HL-60 (cell line): ENCODE data around the gene GPR153.
"Not testable (repeated sequence)": the region's sequence is repeated elsewhere in the genome, so short reads cannot be mapped to it uniquely, and the experiment has no call there.

Experiments used
- DNase-seq, 2 experiments: peaks; one replicate each; pipeline ENCODE4 v3.0.0-alpha.2; 2010 to 2020; ENCODE audit warnings: low read depth in 1 of 2, low spot score in 1 of 2
- H3K27ac ChIP-seq: fragments of 250-450 bp; sonication (Bioruptor Pico); replicated peaks from 2 replicates; pipeline ENCODE4 v1.5.1; 2020; ENCODE audit warnings: mild to moderate bottlenecking, moderate library complexity
- H3K27me3 ChIP-seq: fragments of 250-450 bp; sonication (Bioruptor Pico); 2 replicates; pipeline ENCODE4 v1.5.1; 2021; ENCODE audit warnings: mild to moderate bottlenecking, moderate library complexity; ENCODE audit not compliant: insufficient read depth, poor library complexity, severe bottlenecking
- H3K4me3 ChIP-seq: replicated peaks from 2 replicates; pipeline ENCODE4 v1.5.1; 2011; ENCODE audit warnings: mild to moderate bottlenecking, control low read depth, low read length; ENCODE audit not compliant: insufficient read depth
- GABPA ChIP-seq: IDR thresholded peaks from 2 replicates; pipeline ENCODE4 v1.6.1; 2012; ENCODE audit warnings: low read depth
- POLR2AphosphoS5 ChIP-seq: IDR thresholded peaks from 2 replicates; pipeline ENCODE4 v1.6.1; 2012; ENCODE audit warnings: low read depth
- SPI1 ChIP-seq: IDR thresholded peaks from 2 replicates; pipeline ENCODE4 v1.6.1; 2012; ENCODE audit warnings: low read depth, mild to moderate bottlenecking, borderline replicate concordance
- TF ChIP-seq, protein P1 (sequence below): IDR thresholded peaks from one replicate; pipeline ENCODE4 v1.5.1; 2011; ENCODE audit warnings: low read length, control low read depth, inconsistent platforms; ENCODE audit not compliant: insufficient read depth
- TF ChIP-seq, protein P2 (sequence below): IDR thresholded peaks from 2 replicates; pipeline ENCODE4 v1.6.1; 2012; ENCODE audit warnings: low read depth; ENCODE audit not compliant: insufficient replicate concordance

The GPR153 gene

DNA sequence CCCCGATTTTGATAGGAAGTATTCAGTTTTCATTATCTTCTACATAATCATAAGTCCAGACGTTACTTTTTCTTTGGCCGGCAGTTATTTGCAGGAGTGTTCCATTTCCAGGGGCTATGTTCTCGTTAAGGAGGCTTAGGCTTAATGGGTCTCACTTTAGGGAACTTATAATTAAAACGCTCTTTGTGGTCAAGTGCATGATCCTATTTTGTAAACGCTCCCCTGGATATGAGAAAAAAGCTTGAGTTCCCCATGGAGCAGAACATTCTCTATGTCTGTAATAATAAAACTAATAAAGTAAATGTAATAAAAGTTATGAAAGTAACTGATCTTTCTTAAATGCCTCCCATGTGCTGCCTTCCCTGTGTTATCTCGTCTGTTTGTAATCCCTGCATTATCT, 48.7 kb upstream of the GPR153 start:
- Histone ChIP-seq H3K4me3 (no peak overlapping the region), H3K27ac (no peak overlapping the region), H3K27me3 (no peaks in the 10 kb centered on the region)
- no peak for DNase-seq
- TF ChIP-seq GABPA (no peak), SPI1 (no peak)

DNA sequence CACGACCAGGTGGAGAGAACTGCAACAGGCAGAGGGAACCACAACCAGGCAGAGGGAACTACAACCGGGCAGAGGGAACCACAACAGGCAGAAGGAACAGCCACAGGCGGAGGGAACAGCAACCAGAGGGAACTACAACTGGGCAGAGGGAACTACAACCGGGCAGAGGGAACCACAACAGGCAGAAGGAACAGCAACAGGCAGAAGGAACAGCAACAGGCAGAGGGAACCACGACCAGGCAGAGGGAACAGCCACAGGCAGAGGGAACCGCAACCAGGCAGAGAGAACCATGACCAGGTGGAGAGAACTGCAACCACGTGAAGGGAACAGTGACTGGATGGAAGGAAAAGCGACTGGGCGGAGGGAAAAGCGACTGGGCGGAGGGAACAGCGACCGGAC, 47.6 kb upstream of the GPR153 start:
- no peak overlapping the region for H3K27ac ChIP-seq
- no peak for TF ChIP-seq POLR2AphosphoS5
- no peak for TF ChIP-seq SPI1
- no peak for TF ChIP-seq GABPA
- TF ChIP-seq, protein P1, sequence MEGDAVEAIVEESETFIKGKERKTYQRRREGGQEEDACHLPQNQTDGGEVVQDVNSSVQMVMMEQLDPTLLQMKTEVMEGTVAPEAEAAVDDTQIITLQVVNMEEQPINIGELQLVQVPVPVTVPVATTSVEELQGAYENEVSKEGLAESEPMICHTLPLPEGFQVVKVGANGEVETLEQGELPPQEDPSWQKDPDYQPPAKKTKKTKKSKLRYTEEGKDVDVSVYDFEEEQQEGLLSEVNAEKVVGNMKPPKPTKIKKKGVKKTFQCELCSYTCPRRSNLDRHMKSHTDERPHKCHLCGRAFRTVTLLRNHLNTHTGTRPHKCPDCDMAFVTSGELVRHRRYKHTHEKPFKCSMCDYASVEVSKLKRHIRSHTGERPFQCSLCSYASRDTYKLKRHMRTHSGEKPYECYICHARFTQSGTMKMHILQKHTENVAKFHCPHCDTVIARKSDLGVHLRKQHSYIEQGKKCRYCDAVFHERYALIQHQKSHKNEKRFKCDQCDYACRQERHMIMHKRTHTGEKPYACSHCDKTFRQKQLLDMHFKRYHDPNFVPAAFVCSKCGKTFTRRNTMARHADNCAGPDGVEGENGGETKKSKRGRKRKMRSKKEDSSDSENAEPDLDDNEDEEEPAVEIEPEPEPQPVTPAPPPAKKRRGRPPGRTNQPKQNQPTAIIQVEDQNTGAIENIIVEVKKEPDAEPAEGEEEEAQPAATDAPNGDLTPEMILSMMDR: no peak
- TF ChIP-seq, protein P2, sequence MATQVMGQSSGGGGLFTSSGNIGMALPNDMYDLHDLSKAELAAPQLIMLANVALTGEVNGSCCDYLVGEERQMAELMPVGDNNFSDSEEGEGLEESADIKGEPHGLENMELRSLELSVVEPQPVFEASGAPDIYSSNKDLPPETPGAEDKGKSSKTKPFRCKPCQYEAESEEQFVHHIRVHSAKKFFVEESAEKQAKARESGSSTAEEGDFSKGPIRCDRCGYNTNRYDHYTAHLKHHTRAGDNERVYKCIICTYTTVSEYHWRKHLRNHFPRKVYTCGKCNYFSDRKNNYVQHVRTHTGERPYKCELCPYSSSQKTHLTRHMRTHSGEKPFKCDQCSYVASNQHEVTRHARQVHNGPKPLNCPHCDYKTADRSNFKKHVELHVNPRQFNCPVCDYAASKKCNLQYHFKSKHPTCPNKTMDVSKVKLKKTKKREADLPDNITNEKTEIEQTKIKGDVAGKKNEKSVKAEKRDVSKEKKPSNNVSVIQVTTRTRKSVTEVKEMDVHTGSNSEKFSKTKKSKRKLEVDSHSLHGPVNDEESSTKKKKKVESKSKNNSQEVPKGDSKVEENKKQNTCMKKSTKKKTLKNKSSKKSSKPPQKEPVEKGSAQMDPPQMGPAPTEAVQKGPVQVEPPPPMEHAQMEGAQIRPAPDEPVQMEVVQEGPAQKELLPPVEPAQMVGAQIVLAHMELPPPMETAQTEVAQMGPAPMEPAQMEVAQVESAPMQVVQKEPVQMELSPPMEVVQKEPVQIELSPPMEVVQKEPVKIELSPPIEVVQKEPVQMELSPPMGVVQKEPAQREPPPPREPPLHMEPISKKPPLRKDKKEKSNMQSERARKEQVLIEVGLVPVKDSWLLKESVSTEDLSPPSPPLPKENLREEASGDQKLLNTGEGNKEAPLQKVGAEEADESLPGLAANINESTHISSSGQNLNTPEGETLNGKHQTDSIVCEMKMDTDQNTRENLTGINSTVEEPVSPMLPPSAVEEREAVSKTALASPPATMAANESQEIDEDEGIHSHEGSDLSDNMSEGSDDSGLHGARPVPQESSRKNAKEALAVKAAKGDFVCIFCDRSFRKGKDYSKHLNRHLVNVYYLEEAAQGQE: no peak
- H3K27me3 ChIP-seq: no peaks in the 10 kb centered on the region
- peak in 1 of 2 experiments; percentile 46 for DNase-seq
- H3K4me3 ChIP-seq: no peak overlapping the region

DNA sequence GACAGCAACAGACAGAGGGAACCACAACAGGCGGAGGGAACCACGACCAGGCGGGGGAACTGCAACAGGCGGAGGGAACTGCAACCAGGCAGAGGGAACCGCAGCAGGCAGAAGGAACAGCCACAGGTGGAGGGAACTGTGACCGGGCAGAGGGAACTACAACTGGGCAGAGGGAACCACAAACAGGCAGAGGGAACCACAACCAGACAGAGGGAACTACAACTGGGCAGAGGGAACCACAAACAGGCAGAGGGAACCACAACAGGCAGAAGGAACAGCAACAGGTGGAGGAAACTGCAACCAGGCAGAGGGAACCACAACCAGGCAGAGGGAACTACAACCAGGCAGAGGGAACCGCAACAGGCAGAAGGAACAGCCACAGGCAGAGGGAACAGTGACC, 46.8 kb upstream of the GPR153 start:
- TF ChIP-seq POLR2AphosphoS5: peak; percentile 76
- not testable (repeated sequence) for H3K4me3 ChIP-seq, H3K27me3 ChIP-seq
- peak; percentile 44 to 81 for DNase-seq
- H3K27ac ChIP-seq: peak overlapping the region; percentile 31; the same call in 1 of the 2 replicates

DNA sequence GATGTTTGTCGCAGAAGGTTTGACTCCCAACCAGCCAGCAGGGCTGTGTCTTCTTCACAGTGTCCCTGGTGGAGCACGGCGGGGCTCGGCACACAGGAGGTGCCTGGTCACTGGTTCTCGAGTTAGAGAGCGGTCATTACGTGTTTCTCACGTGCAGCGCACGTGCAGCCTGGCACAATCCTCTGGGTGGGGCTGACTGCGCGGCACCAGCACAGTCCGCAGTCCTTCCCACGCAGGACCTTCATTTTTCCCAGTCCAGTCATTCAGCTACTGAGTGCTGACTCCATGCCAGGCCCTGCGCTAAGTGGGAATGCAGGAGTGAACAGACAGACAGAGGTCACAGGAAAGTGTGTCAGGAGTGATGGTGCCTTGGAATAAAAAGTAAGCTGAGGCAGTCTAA, 46.2 kb upstream of the GPR153 start:
- DNase-seq: no peak
- Histone ChIP-seq H3K27me3 (no peaks in the 10 kb centered on the region), H3K4me3 (no peak overlapping the region), H3K27ac (peak overlapping the region; percentile 31; the same call in 1 of the 2 replicates)
- no peak for TF ChIP-seq GABPA
- TF ChIP-seq, protein P2: no peak
- TF ChIP-seq POLR2AphosphoS5: no peak
- TF ChIP-seq, protein P1: no peak
- no peak for TF ChIP-seq SPI1

DNA sequence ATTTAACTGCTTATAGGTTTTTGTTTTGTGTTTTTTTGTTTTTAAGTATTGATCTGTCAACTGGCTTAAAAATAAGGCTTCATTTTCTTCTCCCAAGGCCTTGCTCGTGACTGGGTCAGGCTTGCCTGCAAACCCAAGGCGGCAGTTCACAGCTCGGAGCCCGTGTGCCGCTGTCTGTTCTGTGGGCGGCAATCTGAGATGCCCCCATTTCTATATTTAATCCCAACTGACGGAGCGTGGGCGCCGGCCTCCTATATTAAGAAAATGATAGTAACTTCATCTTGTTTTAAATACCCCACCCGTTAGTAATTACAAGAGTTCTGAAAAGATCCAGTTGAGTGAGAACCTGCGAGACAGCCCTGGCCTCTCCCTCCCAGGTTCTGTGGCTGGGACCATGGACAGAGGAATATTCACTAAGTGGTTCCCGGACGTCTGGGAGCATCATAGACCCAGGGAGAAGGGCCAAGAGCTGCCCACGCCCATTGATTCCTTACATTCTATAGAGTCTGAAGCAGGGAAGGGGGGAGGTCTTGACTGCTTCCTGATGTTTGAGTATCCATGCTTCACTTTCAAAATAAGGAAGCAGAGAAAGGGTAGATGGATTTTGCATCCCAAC, 42.6 kb upstream of the GPR153 start:
- DNase-seq: no peak
- Histone ChIP-seq H3K4me3 (no peak overlapping the region), H3K27ac (no peak overlapping the region), H3K27me3 (no peaks in the 10 kb centered on the region)
- TF ChIP-seq, protein P2: peak; percentile 57
- TF ChIP-seq POLR2AphosphoS5: no peak
